HepG2 (cell line): ENCODE results near the gene GZF1.

Source experiments
- ATF1 ChIP-seq: IDR thresholded peaks from 2 replicates; pipeline ENCODE4 v1.6.1; 2016; ENCODE audit warnings: mild to moderate bottlenecking, control low read depth
- CBX5 ChIP-seq: sonication (generic); formaldehyde crosslinking; IDR thresholded peaks from 2 replicates; pipeline ENCODE4 v1.4.0; 2020; ENCODE audit warnings: missing genetic modification reagents, borderline replicate concordance
- HNRNPUL1 ChIP-seq: fragments of 200-400 bp; formaldehyde crosslinking; IDR thresholded peaks from 2 replicates; pipeline ENCODE4 v1.6.1; 2017; ENCODE audit warnings: low read depth, mild to moderate bottlenecking, low read length, moderate library complexity
- POLR2A ChIP-seq, 2 experiments: IDR thresholded peaks; 2 replicates each; pipeline ENCODE4 v1.6.1; 2011; ENCODE audit warnings: low read depth in 2 of 2, low read length in 2 of 2, mild to moderate bottlenecking in 1 of 2, moderate library complexity in 1 of 2; ENCODE audit not compliant: insufficient read depth in 1 of 2
- SP4 ChIP-seq: sonication (generic); formaldehyde crosslinking; IDR thresholded peaks from 2 replicates; pipeline ENCODE4 v1.8.1; 2023; ENCODE audit warnings: mild to moderate bottlenecking, missing genetic modification reagents
- TP53 ChIP-seq: sonication (generic); formaldehyde crosslinking; conservative IDR thresholded peaks from 2 replicates; pipeline ENCODE4 v1.4.0; 2020; ENCODE audit warnings: missing genetic modification reagents
- ZSCAN21 ChIP-seq: sonication (generic); formaldehyde crosslinking; IDR thresholded peaks from 2 replicates; pipeline ENCODE4 v1.8.0; 2022; ENCODE audit warnings: mild to moderate bottlenecking, missing genetic modification reagents, moderate library complexity, borderline replicate concordance

DNA sequence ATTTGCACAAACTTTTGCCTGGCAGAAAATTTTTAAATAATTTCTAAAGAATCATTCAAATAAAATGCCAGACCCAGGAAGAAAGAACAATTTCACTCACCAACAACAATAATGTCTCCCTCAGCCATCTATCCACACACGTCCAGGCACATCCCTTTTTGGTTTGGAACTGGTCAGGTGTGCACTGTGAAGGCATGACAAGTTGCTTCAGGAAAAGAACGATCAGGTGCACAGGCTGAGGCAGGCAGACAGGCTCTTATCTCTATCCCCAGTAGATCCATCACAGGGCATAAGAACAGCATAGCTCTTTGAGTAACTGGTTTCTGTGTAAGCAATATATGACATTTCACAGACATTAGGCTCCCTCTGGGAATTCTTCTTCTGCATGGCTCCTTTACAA is 29.5 kb upstream of the GZF1 start:
- TF ChIP-seq TP53 (CRISPR knock-in tag) (no peak), HNRNPUL1 (no peak), ATF1 (CRISPR knock-in tag) (no peak), POLR2A (IDR thresholded peaks at IDR 0.05; ENCODE audit: insufficient read depth in 1 of 2, low read depth in 2 of 2, low read length in 2 of 2) (no peak), CBX5 (CRISPR knock-in tag) (no peak), ZSCAN21 (CRISPR knock-in tag) (no peak), SP4 (CRISPR knock-in tag) (no peak)
